Measurements from ENCODE around the gene HPS3.
"Not testable (repeated sequence)": the region's sequence is repeated elsewhere in the genome, so short reads cannot be mapped to it uniquely, and the experiment has no call there.

Gene HPS3

GRCh38 chr3:149186219-149186618 is 56.8 kb downstream of the HPS3 start:
- TF ChIP-seq POLR2A (IDR thresholded peaks at IDR 0.05; ENCODE audit: low read length): no peak
- TF ChIP-seq GATA1 (IDR thresholded peaks at IDR 0.05; ENCODE audit: low read depth, low read length): no peak
- DNase-seq: peak in 1 of 2 experiments; percentile 8

- TF ChIP-seq POLR2A (IDR thresholded peaks at IDR 0.05; ENCODE audit: low read length) (no peak), GATA1 (IDR thresholded peaks at IDR 0.05; ENCODE audit: low read depth, low read length) (no peak)
- DNase-seq: no peak
Observed at GRCh38 chr3:149186721-149187120, 57.3 kb downstream of the HPS3 start.

GRCh38 chr3:149188494-149188893 is 59.1 kb downstream of the HPS3 start:
- TF ChIP-seq POLR2A (IDR thresholded peaks at IDR 0.05; ENCODE audit: low read length) (no peak), GATA1 (IDR thresholded peaks at IDR 0.05; ENCODE audit: low read depth, low read length) (no peak)
- no peak for DNase-seq

DNA sequence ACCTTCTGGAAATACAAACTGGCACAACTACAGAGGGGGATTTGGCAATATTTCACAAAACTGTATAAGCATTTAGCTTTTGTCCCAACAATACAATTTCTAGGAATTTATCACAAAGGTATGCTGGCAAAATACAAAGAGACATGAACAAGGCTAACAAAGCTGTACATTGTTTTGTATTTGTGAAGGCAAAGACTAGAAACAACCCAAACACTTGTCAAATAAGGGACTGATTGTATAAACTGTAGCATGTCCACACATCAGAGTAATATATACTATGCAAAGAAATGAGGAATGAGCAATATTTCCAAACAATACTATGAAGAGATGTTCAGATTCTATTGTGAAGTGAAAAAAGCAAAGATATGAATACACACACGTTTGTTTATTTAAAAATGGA is 65.8 kb downstream of the HPS3 start:
- no peak for TF ChIP-seq POLR2A (IDR thresholded peaks at IDR 0.05; ENCODE audit: low read length)
- TF ChIP-seq GATA1 (IDR thresholded peaks at IDR 0.05; ENCODE audit: low read depth, low read length): no peak
- no peak for DNase-seq

- not testable (repeated sequence) for DNase-seq
Observed at GRCh38 chr3:149196805-149197592, 67.6 kb downstream of the HPS3 start.

DNA sequence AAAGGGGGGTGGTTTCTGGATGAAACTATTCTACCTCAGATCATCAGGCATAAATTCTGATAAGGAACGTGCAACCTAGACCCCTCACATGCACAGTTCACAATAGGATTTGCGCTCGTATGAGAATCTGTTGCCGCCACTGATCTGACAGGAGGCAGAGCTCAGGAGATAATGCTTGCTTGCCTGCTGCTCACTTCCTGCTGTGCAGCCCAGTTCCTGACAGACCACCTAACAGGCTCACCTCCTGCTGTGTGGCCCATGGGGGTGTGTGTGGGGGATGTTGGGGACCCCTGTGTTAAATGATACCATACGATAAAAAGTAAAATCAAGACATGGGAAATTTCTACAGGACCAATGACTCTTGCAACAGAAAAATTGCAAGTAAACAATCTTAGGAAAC is 68.2 kb downstream of the HPS3 start:
- TF ChIP-seq GATA1 (IDR thresholded peaks at IDR 0.05; ENCODE audit: low read depth, low read length) (no peak), POLR2A (IDR thresholded peaks at IDR 0.05; ENCODE audit: low read length) (no peak)
- DNase-seq: no peak

GRCh38 chr3:149198611-149199010 is 69.2 kb downstream of the HPS3 start:
- DNase-seq: no peak
- TF ChIP-seq GATA1 (IDR thresholded peaks at IDR 0.05; ENCODE audit: low read depth, low read length): no peak
- TF ChIP-seq POLR2A (IDR thresholded peaks at IDR 0.05; ENCODE audit: low read length): no peak

DNA sequence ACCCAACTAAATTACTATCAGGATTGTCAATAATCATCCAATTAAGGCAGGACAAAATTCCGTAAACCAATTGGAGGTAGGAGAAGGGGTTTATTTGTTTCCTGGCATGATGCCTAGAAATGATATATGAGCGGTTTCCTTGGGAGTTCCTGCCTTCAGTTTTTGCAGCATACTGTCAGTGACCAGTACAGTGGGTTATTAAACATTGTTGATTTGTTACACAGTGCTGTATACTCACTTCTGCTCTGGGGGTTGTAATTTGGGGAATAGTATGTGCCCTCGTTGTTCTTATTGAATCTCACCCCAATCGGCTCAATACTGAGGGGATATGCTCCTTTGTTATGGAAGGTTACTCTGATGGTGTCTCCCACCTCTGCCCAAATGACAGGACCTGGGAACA is 70.0 kb downstream of the HPS3 start:
- DNase-seq: no peak
- no peak for TF ChIP-seq POLR2A (IDR thresholded peaks at IDR 0.05; ENCODE audit: low read length)
- TF ChIP-seq GATA1 (IDR thresholded peaks at IDR 0.05; ENCODE audit: low read depth, low read length): no peak

GRCh38 chr3:149203758-149204157 is 74.3 kb downstream of the HPS3 start:
- TF ChIP-seq GATA1 (IDR thresholded peaks at IDR 0.05; ENCODE audit: low read depth, low read length) (no peak), POLR2A (IDR thresholded peaks at IDR 0.05; ENCODE audit: low read length) (no peak)
- no peak for DNase-seq

DNA sequence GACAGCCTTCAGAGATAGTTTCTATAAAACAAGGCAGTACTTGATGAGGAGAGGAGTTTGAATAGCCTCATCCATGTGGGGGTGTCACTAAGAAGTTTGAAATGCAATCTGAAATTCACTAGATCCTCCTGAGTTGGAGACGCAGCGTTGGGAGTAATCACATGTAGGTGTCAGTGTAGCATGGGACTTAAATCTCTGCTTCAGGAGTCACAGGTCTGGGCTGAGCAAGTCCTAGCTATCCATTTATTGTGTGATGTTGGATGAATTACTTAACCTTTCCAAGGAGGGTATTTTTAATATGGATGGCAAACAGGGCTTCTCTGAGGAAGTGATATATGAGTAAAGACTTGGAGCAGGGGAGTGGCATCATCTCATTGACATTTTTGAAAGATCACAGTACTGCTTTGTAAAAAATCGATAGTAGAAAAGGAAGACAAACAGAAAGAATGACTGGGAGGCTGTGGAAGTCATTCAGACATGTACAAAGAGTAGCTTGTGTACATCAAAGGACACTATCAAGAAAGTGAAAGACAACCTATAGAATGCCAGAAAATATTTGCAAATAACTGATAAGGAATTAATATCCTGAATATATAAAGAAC is 75.1 kb downstream of the HPS3 start:
- DNase-seq: no peak
- TF ChIP-seq POLR2A (IDR thresholded peaks at IDR 0.05; ENCODE audit: low read length): no peak
- TF ChIP-seq GATA1 (IDR thresholded peaks at IDR 0.05; ENCODE audit: low read depth, low read length): no peak

- DNase-seq: no peak
- TF ChIP-seq GATA1 (IDR thresholded peaks at IDR 0.05; ENCODE audit: low read depth, low read length): no peak
- TF ChIP-seq POLR2A (IDR thresholded peaks at IDR 0.05; ENCODE audit: low read length): no peak
Observed at GRCh38 chr3:149207475-149207874, 78.0 kb downstream of the HPS3 start.

DNA sequence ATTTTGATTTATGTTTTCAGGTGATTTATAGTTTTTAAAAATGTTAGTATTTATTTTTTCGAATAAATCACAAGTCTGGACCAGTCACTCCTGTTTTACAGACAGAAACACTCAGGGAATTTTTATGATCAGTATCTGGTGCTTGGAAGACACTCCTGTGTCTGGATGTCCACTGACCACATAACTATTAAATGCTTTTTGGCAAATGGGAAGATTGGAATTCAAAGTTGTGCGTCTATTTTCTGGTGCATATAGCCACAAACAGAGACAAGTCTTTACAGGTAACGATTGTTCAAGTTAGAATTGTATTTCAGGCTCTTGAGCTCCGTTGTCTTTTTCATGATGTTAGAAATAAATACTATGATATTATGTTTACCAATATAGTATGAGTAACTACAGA is 80.0 kb downstream of the HPS3 start:
- TF ChIP-seq GATA1 (IDR thresholded peaks at IDR 0.05; ENCODE audit: low read depth, low read length) (no peak), POLR2A (IDR thresholded peaks at IDR 0.05; ENCODE audit: low read length) (no peak)

GRCh38 chr3:149212386-149212785 is 82.9 kb downstream of the HPS3 start:
- TF ChIP-seq GATA1 (IDR thresholded peaks at IDR 0.05; ENCODE audit: low read depth, low read length): no peak
- TF ChIP-seq POLR2A (IDR thresholded peaks at IDR 0.05; ENCODE audit: low read length): no peak
- DNase-seq: peak in 1 of 2 experiments; percentile 3

More for the DNA sequence above, 80.0 kb downstream of the HPS3 start:
- DNase-seq: no peak

GRCh38 chr3:149214702-149215101 is 85.3 kb downstream of the HPS3 start:
- no peak for DNase-seq

GRCh38 chr3:149215515-149215914 is 86.1 kb downstream of the HPS3 start:
- TF ChIP-seq GATA1 (IDR thresholded peaks at IDR 0.05; ENCODE audit: low read depth, low read length) (no peak), POLR2A (IDR thresholded peaks at IDR 0.05; ENCODE audit: low read length) (no peak)
- no peak for DNase-seq

More at GRCh38 chr3:149214702-149215101, 85.3 kb downstream of the HPS3 start:
- TF ChIP-seq GATA1 (IDR thresholded peaks at IDR 0.05; ENCODE audit: low read depth, low read length): no peak
- TF ChIP-seq POLR2A (IDR thresholded peaks at IDR 0.05; ENCODE audit: low read length): no peak

Data from erythroblast (primary cell).